Kidney capillary endothelial cell (primary cell): ENCODE results near the gene HOXC5.

ENCODE experiments used
- DNase-seq: peaks from one replicate; pipeline ENCODE4 v3.0.0-alpha.2; 2018; ENCODE audit warnings: low spot score

HOXC5 gene

GRCh38 chr12:54006559-54007220 lies 26.2 kb upstream of the HOXC5 start:
- DNase-seq, result no peak

GRCh38 chr12:54007538-54008259 lies 25.2 kb upstream of the HOXC5 start:
- no peak for DNase-seq

DNA sequence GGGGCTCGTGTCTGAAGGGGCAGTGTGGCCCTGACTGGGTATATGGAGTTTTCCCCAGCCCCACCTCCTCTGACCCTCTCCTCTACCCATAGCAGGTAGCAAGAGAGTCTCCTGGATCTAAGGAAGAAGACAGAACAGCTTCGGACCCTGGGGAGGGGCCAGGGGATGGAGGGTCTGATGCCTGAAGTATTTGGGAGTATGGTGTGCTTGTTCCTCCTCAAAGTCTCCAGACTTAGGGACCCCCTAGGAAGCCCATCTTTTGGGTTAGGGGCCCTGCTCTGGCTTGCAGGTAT lies 24.6 kb upstream of the HOXC5 start:
- no peak for DNase-seq

GRCh38 chr12:54009171-54010052 lies 23.4 kb upstream of the HOXC5 start:
- DNase-seq, result no peak

DNA sequence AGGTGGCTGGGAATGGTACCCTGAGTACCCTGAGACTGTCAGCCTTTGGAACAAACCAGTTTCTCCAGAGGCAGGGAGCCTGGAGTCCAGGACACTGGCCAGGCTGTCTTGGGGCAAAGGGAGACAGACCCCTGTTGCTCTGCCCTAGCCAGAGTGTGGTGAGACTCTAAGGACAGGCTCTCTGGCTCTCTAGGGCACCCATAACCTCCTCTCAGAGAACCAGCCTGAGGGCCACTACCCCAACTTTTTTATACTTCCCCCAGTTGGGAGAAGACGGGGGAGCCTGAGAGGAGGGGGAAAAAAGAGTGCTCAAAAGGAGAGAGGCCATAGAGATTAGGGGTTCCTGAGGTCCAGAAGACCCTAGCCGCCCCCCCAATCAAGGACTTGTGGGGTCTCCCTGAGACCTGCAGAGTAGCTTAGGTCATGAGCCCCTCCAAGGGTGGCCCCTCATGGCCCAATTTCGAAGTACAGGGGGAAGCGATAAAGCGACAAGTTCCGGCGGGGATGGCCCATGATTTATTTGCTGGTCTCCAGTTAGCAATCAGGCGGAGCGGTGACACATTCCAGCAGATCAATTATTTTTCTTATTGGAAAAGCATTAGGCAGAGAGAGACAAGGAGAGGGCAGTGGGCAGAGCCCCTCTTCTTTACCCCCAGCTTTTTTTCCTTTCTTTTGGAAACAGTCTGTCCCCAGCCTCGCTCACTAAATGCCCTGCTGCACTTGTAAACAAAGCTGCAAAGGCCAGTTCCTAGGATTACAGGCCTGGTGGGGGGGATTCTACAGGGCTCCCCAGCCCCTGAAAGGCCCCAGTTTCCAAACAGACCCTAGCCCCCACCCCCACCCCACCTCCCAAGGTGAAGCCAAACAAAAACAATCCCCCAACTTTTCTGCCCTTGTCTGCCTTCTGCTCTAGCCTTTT lies 22.5 kb upstream of the HOXC5 start:
- no peak for DNase-seq

- no peak for DNase-seq
These were observed 21.7 kb upstream of the HOXC5 start for GRCh38 chr12:54010972-54011664.

DNA sequence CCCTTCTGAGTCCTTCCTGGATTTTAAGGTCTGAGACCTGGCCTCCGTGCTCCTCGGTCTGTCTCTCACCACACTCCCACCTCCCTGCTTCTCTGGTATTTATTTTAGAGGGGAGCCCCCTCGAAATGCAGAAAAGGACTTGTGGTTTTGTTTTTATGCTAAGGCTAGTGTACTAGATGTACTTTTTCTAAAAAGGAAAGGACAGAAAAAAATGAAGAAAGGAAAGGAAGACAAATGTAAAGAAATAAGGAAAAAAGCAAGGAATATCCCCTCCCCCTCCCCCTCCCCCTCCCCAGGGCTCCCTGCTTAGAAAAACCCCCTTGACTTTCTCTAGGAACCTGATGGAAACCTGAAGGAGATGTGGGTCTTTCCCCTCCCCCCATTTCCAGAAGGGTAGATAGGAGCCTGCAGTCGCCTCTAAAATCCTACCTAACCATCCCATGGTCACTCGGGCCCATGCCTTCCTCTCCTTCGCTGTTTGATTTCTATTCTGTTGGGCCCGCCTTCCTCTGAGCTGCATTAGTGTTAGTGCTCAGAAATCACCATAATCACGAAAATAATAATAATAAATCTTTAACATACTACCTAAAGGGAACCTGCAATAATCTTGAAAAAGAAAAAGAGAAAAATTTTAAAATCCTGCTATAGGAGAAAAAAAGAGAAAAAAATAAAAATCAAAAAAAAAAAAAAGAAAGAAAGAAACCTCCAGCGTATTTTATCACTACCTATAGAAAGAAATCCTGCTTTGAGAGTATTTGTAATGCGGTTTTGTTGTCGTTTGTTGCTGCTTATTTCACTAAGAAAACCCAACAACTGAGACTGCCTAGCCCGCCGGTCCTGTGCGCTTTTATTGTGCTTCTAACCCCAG lies 21.0 kb upstream of the HOXC5 start:
- DNase-seq, result no peak

GRCh38 chr12:54012631-54013409 lies 20.0 kb upstream of the HOXC5 start:
- DNase-seq, result no peak

DNA sequence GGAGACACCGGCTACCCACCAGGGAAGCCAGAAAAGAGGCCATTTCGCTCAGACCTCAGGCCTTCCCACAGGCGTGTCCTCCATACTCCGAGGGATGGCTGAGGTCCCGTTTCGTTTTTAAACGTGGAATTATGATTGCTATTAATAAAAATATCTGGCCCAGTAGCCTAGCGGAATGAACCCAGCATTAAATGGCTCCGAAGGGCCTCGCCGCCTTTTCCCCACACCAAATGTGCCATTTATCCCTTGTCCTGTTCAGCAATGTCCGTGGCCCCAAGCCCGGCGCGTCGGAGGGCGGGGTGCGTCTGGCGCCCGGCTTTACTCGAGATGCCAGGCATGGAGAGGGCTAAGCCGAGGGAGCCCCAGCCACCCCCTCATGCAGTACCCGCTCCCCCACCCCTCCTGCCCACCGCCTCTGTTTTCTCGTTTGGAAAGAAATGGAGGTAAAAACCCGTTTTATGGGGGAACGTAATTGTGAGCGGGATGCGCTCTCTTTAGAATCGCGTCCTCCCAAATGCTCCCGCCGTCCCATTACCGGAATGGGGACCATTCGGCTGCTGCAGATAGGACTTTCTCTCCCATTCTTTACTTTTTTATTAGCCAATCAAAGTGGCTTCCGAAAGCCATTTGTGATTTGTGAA lies 18.4 kb upstream of the HOXC5 start:
- DNase-seq, result no peak

DNA sequence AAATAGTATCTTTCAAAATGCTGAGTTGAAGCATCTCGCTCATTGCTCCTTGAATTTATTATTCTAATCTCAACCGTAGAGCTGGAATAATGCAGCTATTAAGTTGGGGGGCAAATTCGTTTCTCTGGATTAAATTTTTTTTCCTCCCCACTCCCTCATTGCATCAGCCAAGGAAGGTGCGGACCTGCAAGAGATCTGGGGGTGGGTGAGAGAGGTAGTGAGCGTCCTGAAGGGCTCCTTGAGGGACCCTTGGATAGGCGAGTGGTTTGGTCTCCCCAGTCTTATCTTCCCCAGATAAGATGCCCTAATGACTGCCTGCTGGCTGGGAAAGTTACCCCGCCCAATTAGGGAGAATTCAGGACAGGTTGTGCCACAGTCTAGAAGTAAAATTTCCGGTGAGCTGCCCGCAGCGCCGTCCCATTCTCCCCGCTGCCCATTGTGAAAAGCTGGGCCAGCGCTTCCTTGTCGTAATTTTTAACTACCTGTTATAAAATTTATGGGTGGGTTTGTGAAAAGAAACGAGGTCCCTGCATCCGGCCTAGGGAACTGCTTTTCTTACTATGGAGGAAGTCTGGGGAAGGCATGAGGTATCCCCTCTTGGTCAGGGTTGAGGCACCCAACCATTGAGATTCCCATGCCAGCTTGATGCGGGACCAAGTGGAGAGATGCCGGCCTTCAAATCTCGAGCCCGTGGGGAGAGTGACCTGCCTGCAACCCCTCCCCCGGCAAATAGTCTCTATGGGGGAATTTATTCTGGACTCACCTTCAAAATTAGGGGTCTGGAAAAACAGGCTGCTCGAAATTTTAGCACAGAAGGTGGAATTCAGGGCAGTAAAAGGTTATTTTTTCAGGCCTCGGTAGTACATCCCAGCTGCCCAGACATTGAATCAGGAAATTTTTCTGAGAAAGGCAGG lies 17.6 kb upstream of the HOXC5 start:
- DNase-seq, result no peak

GRCh38 chr12:54016051-54016450 lies 16.8 kb upstream of the HOXC5 start:
- no peak for DNase-seq

DNA sequence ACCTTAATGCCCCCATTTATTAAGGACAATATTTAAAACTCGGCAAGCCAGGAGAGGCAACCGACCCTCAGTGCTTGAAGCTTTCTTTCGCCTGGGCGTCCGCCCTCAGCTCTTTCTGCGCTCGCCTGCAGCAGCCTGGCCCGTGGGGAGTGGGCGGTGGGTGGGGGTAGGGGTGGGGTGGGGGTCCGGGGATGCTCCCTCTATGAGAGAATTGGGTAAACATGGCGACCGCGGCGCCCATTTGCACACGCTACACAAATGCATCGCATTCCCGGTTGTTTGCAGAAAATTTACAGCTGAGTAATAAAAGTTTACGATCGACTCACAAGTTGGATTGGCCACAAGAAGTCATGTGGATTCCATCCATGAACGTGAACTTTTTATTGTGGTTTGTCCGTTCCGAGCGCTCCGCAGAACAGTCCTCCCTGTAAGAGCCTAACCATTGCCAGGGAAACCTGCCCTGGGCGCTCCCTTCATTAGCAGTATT lies 16.3 kb upstream of the HOXC5 start:
- DNase-seq, result no peak

DNA sequence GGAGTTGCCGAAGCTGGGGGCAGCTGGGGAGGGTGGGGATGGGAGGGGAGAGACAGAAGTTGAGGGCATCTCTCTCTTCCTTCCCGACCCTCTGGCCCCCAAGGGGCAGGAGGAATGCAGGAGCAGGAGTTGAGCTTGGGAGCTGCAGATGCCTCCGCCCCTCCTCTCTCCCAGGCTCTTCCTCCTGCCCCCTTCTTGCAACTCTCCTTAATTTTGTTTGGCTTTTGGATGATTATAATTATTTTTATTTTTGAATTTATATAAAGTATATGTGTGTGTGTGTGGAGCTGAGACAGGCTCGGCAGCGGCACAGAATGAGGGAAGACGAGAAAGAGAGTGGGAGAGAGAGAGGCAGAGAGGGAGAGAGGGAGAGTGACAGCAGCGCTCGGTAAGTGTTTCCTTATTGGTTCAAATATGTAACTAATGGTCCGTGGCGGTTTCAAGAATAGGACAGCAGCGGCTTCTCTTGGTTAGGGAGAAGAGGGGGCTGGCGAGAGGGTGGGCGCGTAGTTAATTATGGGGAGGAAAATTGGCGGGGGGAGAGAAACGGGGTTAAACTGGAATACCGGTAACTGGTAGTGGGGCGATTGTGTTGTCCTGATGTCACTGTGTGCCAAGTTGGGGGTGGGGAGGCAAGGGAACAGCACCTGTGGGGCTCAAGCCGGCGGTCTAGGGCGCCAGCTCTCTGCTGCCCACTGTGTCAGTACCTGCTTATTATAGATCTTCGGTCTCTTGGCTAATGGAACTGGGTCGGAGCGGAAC lies 15.6 kb upstream of the HOXC5 start:
- no peak for DNase-seq

- no peak for DNase-seq
These were observed 14.9 kb upstream of the HOXC5 start for GRCh38 chr12:54017878-54018467.

GRCh38 chr12:54018468-54018984 lies 14.3 kb upstream of the HOXC5 start:
- no peak for DNase-seq

DNA sequence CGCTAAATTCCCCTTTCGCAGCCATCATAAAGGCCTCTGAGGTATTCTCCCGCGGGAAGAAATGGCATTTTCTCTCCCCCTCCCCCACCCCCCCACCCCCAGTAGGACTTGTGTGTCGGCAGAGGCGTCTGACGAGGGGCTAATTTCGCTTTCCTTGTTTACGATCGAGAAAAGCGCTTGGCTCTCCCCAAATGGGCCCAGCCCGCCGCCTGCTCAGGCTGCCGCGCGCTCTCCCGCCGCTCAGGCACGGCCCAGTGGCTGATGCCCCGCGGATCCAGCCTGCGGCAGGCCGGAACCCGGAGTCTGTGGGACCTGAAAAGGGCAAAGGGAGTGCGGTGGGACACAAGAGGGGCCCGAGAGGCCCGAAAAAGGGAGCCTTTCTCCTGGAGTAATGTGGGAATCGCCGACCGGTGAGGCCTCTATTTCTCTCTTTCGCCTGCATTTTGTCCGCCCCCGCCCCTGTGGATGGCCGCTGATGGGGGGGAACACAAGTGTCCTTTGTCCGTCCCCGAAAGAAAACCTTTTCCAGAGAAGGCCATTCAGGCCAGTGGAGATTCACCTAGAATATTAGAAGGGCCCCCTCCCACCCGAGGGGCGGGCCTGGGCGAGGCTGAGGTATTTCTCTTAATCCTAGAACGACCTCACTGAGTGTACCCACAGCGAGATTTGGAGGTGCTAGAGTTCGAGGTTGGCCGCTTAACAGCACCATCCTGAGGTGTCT lies 13.6 kb upstream of the HOXC5 start:
- no peak for DNase-seq
